Osteoblast (primary cell): Measurements from ENCODE around the gene ZFAND3. TPM values are rescaled to one million over a fixed set of nuclear protein-coding genes. Genes with fewer than 3 reads are reported as not detected.

ENCODE experiments used
- DNase-seq: peaks from one replicate; pipeline ENCODE4 v3.0.0; 2011; ENCODE audit warnings: low spot score, mixed read lengths; ENCODE audit not compliant: insufficient read length; ENCODE audit errors: missing footprints
- H2AFZ ChIP-seq: 2 replicates; pipeline ENCODE4 v1.6.0; 2011; ENCODE audit warnings: mild to moderate bottlenecking, low read length
- H3K27ac ChIP-seq: 2 replicates; pipeline ENCODE4 v1.5.1; 2011; ENCODE audit warnings: mild to moderate bottlenecking, low read depth, low read length, moderate library complexity
- H3K27me3 ChIP-seq: 2 replicates; pipeline ENCODE4 v1.6.0; 2012; ENCODE audit warnings: mild to moderate bottlenecking, control low read depth, inconsistent platforms, low read length, moderate library complexity; ENCODE audit not compliant: insufficient read depth
- H3K36me3 ChIP-seq: 2 replicates; pipeline ENCODE4 v1.5.1; 2011; ENCODE audit warnings: mild to moderate bottlenecking, low read length, control low read depth, moderate library complexity; ENCODE audit not compliant: insufficient read depth
- H3K4me1 ChIP-seq: 2 replicates; pipeline ENCODE4 v1.5.1; 2011; ENCODE audit warnings: mild to moderate bottlenecking, low read length, control low read depth, moderate library complexity; ENCODE audit not compliant: insufficient read depth
- H3K4me2 ChIP-seq: 2 replicates; pipeline ENCODE4 v1.6.0; 2011; ENCODE audit warnings: mild to moderate bottlenecking, low read length; ENCODE audit not compliant: insufficient read depth
- H3K4me3 ChIP-seq: fragments of 200-600 bp; sonication (generic); 3 replicates; pipeline ENCODE4 v1.5.1; 2012; ENCODE audit warnings: mild to moderate bottlenecking, low read length, inconsistent platforms; ENCODE audit not compliant: insufficient read depth
- H3K79me2 ChIP-seq: 2 replicates; pipeline ENCODE4 v1.6.0; 2012; ENCODE audit warnings: mild to moderate bottlenecking, low read length, control low read depth, inconsistent platforms; ENCODE audit not compliant: insufficient read depth
- H3K9me3 ChIP-seq: 2 replicates; pipeline ENCODE4 v1.5.1; 2011; ENCODE audit warnings: low read depth, low read length, control low read depth
- H4K20me1 ChIP-seq: 2 replicates; pipeline ENCODE4 v1.6.0; 2012; ENCODE audit warnings: mild to moderate bottlenecking, low read length, control low read depth; ENCODE audit not compliant: insufficient read depth
- total RNA-seq: library from RNA; depleted of rRNA; stranded (reverse); fragments of >200 nt; gene quantifications from 2 replicates; pipeline ENCODE4 v1.2.3, GENCODE V29; 2012
- TF ChIP-seq, protein P1 (sequence below): IDR thresholded peaks from 2 replicates; pipeline ENCODE4 v1.5.1; 2011; ENCODE audit warnings: mild to moderate bottlenecking, low read depth, low read length, moderate library complexity; ENCODE audit errors: extremely low read depth

Gene ZFAND3
- total RNA-seq, 1 donor, result 27.1 TPM

DNA sequence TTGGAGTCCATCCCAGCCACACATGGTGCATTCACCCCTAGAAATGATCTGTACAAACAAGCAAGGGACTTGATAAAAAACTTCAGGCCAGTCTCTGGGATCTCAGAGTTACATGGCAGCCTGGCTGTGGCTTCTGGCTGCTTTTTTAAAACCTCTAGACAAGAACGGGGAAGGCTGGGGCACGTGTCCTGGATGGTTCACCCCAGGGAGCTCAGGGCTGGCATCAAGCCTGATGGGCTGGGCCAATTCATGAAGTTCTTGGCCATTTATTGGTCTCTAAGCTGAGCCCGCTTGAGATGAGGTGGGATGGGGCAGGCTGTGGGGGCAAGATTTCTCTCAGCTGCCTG, 10.4 kb upstream of the ZFAND3 start:
- no peak overlapping the region for H3K4me3 ChIP-seq
- no peaks in the 10 kb centered on the region for H3K9me3 ChIP-seq
- H3K27me3 ChIP-seq, result peaks cover 5% of the 10 kb centered on the region
- peaks cover 4% of the 10 kb centered on the region for H3K4me1 ChIP-seq
- peak overlapping the region; percentile 45 for H3K4me2 ChIP-seq
- no peak overlapping the region for H3K27ac ChIP-seq
- H4K20me1 ChIP-seq, result no peaks in the 10 kb centered on the region
- TF ChIP-seq, protein P1, sequence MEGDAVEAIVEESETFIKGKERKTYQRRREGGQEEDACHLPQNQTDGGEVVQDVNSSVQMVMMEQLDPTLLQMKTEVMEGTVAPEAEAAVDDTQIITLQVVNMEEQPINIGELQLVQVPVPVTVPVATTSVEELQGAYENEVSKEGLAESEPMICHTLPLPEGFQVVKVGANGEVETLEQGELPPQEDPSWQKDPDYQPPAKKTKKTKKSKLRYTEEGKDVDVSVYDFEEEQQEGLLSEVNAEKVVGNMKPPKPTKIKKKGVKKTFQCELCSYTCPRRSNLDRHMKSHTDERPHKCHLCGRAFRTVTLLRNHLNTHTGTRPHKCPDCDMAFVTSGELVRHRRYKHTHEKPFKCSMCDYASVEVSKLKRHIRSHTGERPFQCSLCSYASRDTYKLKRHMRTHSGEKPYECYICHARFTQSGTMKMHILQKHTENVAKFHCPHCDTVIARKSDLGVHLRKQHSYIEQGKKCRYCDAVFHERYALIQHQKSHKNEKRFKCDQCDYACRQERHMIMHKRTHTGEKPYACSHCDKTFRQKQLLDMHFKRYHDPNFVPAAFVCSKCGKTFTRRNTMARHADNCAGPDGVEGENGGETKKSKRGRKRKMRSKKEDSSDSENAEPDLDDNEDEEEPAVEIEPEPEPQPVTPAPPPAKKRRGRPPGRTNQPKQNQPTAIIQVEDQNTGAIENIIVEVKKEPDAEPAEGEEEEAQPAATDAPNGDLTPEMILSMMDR, result no peak
- no peaks in the 10 kb centered on the region for H3K36me3 ChIP-seq
- peak; percentile 84 for DNase-seq
- H2AFZ ChIP-seq, result no peak overlapping the region
- H3K79me2 ChIP-seq, result no peaks in the 10 kb centered on the region

DNA sequence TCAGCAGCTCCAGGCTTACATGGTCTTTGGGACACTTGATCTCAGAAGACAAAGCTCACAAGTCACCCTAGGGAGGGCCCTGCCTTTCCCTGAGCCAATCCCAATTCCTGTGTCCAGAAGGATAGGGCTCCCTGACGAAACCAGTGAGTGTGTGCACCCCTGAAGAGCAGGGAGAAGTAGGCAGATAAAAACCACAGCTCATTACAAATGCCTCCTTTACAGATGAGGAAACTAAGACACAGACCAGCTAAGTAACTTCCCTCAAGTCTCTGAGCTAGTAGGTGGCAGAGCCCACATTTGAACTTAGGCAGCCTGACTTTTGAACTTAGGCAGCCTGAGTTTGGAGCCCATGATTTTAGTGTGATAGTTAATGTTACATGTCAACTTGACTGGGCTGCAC, 6.7 kb upstream of the ZFAND3 start:
- no peak for DNase-seq
- Histone ChIP-seq H3K4me2 (no peak overlapping the region), H3K36me3 (no peaks in the 10 kb centered on the region), H4K20me1 (no peaks in the 10 kb centered on the region), H3K27ac (no peak overlapping the region), H3K79me2 (no peaks in the 10 kb centered on the region), H3K9me3 (no peaks in the 10 kb centered on the region), H2AFZ (no peak overlapping the region), H3K4me3 (no peak overlapping the region), H3K4me1 (peaks cover 4% of the 10 kb centered on the region), H3K27me3 (no peaks in the 10 kb centered on the region)
- TF ChIP-seq, protein P1, result no peak

DNA sequence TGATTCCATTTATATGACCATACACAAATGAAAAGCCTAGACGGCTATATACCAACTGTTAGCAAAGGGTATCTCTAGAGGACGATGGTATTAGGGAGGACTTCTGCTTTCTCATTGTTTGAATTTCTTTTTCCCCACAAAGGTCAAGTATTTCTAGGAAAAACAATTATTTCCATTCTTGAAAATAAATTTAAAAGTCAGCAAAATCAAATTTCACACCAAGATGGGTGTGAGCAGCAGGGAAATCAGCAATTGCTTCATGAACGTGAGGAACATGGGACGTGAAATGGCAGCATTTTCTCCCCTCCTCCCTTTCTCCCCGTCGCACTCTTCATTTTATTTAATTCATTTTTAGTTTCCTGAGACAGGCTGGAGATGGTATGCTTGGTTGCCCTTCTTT, 5.2 kb upstream of the ZFAND3 start:
- H3K4me2 ChIP-seq, result no peak overlapping the region
- H3K27ac ChIP-seq, result no peak overlapping the region
- no peak for DNase-seq
- no peaks in the 10 kb centered on the region for H3K9me3 ChIP-seq
- no peaks in the 10 kb centered on the region for H4K20me1 ChIP-seq
- TF ChIP-seq, protein P1, result no peak
- H3K27me3 ChIP-seq, result no peaks in the 10 kb centered on the region
- H2AFZ ChIP-seq, result no peak overlapping the region
- no peaks in the 10 kb centered on the region for H3K79me2 ChIP-seq
- H3K4me1 ChIP-seq, result peaks cover 6% of the 10 kb centered on the region
- no peak overlapping the region for H3K4me3 ChIP-seq
- no peaks in the 10 kb centered on the region for H3K36me3 ChIP-seq

DNA sequence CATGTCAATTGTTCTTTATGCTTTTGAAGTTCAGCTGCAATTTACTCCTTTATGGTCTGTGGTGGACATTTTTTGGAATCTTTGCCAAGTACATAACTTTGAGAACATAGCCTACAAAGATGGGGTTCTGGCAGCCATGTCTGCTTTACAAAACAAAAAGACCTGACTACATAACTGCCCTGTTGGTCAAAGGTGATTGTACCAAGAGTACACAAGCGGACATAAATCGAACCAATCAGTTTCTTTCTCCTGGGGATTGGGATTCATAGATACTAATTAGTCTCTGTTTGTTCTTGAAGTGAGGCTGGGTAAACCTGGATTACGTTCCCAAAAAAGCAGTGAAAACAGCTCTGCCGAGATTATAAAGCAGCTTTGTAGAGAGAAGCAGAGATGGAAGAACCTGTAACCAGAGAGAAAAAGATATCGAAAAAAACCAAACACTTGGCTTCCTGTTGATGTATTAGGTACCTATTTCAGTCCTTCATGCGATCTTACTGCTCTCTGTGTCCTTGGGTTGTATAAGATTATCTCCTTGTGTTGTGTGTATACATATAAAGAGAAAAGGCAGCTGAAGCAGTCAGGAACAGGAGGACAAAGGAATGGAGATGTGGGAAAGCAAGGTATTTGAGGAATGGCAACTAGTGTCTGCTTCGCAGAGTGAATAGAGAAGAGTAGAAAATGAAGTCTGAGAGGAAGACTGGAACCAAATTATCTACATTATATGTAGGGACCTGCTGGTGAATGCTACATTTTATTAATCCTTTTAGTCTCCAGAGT, 2.7 kb upstream of the ZFAND3 start:
- Histone ChIP-seq H4K20me1 (peaks cover 16% of the 10 kb centered on the region), H3K4me3 (no peak overlapping the region), H3K27ac (no peak overlapping the region), H3K79me2 (peaks cover 18% of the 10 kb centered on the region), H3K9me3 (no peaks in the 10 kb centered on the region), H2AFZ (no peak overlapping the region), H3K4me2 (no peak overlapping the region), H3K4me1 (peaks cover 17% of the 10 kb centered on the region), H3K27me3 (no peaks in the 10 kb centered on the region), H3K36me3 (no peaks in the 10 kb centered on the region)
- TF ChIP-seq, protein P1, result no peak
- DNase-seq, result no peak
